Breast epithelium (tissue), 4 donors: ENCODE data around the gene MYLK. TPM values are rescaled to one million over a fixed set of nuclear protein-coding genes. Genes with fewer than 3 reads are reported as not detected.
"Not testable (repeated sequence)": the region's sequence is repeated elsewhere in the genome, so short reads cannot be mapped to it uniquely, and the experiment has no call there.

Experiments used
- DNase-seq, 2 donors: peaks; one replicate each; pipeline ENCODE4 v3.0.0-alpha.2; 2019; ENCODE audit warnings: low spot score in 2 of 2
- H3K27ac ChIP-seq, 2 donors: fragments of 200-600 bp; sonication (generic) in 1 of 2; one replicate each; pipeline ENCODE4 v1.5.1; 2016 to 2019; ENCODE audit warnings: mild to moderate bottlenecking in 1 of 2
- H3K27me3 ChIP-seq, 2 donors: fragments of 200-600 bp; sonication (generic) in 1 of 2; one replicate each; pipeline versions ENCODE4 v1.5.1 to v1.6.0; 2017 to 2019; ENCODE audit warnings: control low read depth in 1 of 2, mild to moderate bottlenecking in 1 of 2
- H3K36me3 ChIP-seq: fragments of 200-600 bp; one replicate; pipeline ENCODE4 v1.5.1; 2019
- H3K4me1 ChIP-seq, 2 donors: fragments of 200-600 bp; sonication (generic); one replicate each; pipeline ENCODE4 v1.5.1; 2016 to 2019; ENCODE audit warnings: control low read depth in 1 of 2
- H3K4me3 ChIP-seq, 3 donors: fragments of 200-600 bp; sonication (generic); 1 replicate in 2 of 3; 2 replicates in 1 of 3; pipeline ENCODE4 v1.5.1; 2016 to 2019; ENCODE audit warnings: mild to moderate bottlenecking in 3 of 3, moderate library complexity in 2 of 3
- H3K9me3 ChIP-seq, 2 donors: fragments of 200-600 bp; sonication (generic) in 1 of 2; one replicate each; pipeline ENCODE4 v1.5.1; 2016 to 2019; ENCODE audit warnings: control low read depth in 1 of 2
- CTCF ChIP-seq, 3 donors: fragments of 450-650 bp; IDR thresholded peaks; one replicate each; pipeline ENCODE4 v1.5.1; 2016 to 2017; ENCODE audit warnings: antibody characterized with exemption in 3 of 3, mild to moderate bottlenecking in 3 of 3, moderate library complexity in 3 of 3
- POLR2A ChIP-seq: fragments of 450-650 bp; IDR thresholded peaks from one replicate; pipeline ENCODE4 v1.6.1; 2016; ENCODE audit warnings: antibody characterized with exemption, mild to moderate bottlenecking, moderate library complexity
- POLR2AphosphoS5 ChIP-seq, 3 donors: sonication (generic); formaldehyde crosslinking; IDR thresholded peaks; one replicate each; pipeline ENCODE4 v1.6.1; 2017; ENCODE audit warnings: antibody characterized with exemption in 3 of 3
- intact Hi-C: fragments of 100-400 bp; cut with DNase I; formaldehyde crosslinking; loops from one replicate; pipeline ENCODE4 v1.15.1; 2023; ENCODE audit warnings: low total_unique reads
- total RNA-seq, 3 donors: library from RNA; depleted of rRNA; stranded (reverse); fragments of >200 nt; gene quantifications; one replicate each; pipeline ENCODE4 v1.1.0, GENCODE V29; 2016

MYLK gene
- total RNA-seq, 3 donors from 2014 or later = 87.2 to 188 (median 181) TPM

DNA sequence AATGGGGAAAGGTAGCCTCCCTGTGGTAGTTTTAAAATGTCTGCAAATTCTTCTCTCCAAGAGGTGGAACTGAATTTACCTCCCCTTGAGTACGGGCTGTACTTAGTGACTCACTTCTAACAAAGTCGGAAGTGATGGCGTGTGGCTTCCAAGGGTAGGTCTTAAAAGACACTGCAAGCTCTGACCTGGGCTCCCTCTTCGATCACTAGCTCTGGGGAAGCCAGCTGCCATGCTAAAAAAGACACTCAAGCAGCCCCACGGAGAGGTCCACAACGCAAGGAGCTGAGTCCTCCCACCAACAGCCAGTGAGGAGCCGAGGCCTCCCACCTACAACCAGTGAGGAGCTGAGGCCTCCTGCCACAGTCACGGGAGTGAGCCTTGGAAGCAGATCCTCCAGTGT lies 177.3 kb downstream of the MYLK start:
- Histone ChIP-seq H3K4me3 (no peak overlapping the region), H3K27ac (no peak overlapping the region), H3K9me3 (no peaks in the 10 kb centered on the region), H3K4me1 (no peaks in the 10 kb centered on the region), H3K27me3 (no peaks in the 10 kb centered on the region), H3K36me3 (no peaks in the 10 kb centered on the region)
- TF ChIP-seq POLR2A (no peak), CTCF (IDR thresholded peaks at IDR 0.05) (no peak), POLR2AphosphoS5 (IDR thresholded peaks at IDR 0.05) (no peak)
- DNase-seq = no peak
- intact Hi-C loops = loop anchor here (10.0 kb wide), 1 partner anchor 62 kb away; no protein-coding TSS in a partner anchor

DNA sequence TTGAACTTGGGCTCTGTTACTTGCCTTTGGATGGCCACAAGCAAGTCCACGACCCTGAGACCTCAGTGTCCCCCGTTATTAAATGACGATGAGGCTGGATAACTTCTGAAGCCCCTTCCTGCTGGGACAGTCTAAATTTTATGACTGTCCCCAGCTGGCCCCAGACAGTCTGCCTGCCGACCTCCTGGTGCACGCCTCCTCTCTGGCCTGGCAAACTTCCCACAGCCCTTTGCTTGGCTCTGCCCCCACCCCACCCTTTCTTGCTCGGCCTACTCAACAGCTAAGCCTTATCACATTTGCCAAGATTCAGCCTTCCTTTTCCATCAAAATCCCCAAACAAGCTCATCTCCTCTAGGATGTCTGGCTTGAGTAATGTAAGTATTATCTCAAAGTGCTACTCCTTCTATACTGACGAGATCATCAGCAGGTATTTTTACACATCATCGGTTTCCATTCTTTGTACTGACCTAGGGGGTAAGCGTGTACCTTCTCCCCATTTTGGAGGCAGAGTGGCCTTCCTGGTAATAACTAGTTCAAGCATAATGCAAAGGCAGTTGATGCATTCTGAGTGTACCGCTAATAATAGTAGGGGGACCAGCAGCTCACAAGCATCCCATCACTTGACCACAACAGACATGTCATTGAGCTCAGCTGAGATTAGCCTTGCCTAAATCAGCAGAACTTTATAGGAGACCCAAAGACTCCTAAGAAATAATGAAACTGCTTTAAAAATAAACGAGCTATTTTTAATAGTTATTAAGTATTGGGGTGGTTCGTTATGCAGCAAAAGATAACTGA lies 178.4 kb downstream of the MYLK start:
- Histone ChIP-seq H3K27me3 (no peaks in the 10 kb centered on the region), H3K4me1 (no peaks in the 10 kb centered on the region), H3K36me3 (no peaks in the 10 kb centered on the region), H3K4me3 (no peak overlapping the region), H3K27ac (no peak overlapping the region), H3K9me3 (no peaks in the 10 kb centered on the region)
- DNase-seq = no peak
- TF ChIP-seq CTCF (IDR thresholded peaks at IDR 0.05) (no peak), POLR2AphosphoS5 (IDR thresholded peaks at IDR 0.05) (no peak), POLR2A (no peak)
- intact Hi-C loops = loop anchor here (10.0 kb wide), 1 partner anchor 61 kb away; no protein-coding TSS in a partner anchor

DNA sequence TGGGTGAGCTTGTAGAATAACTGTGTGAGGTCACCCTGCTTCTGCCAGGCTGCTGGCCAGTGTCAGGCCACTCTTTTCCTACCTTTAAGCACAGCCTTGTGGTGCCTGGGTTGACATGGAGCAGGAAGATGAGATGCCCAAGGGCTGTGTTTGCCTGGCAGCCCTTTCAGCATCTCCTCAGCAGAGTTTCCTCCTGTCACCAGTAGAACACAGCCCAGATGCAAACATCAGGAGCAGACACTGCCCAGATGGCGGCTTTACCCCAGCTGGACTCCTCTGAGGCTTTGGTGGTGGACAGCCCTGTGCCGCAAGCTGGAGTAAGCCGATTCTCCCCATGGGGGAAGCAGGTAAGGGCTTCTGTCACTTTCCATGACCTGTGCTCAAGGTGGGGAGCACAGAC lies 180.5 kb downstream of the MYLK start:
- DNase-seq, H3K27ac ChIP-seq, H3K36me3 ChIP-seq, H3K4me1 ChIP-seq, H3K4me3 ChIP-seq, H3K27me3 ChIP-seq, H3K9me3 ChIP-seq: not testable (repeated sequence)
- intact Hi-C loops = loop anchor here (10.0 kb wide), 1 partner anchor 59 kb away; no protein-coding TSS in a partner anchor

DNA sequence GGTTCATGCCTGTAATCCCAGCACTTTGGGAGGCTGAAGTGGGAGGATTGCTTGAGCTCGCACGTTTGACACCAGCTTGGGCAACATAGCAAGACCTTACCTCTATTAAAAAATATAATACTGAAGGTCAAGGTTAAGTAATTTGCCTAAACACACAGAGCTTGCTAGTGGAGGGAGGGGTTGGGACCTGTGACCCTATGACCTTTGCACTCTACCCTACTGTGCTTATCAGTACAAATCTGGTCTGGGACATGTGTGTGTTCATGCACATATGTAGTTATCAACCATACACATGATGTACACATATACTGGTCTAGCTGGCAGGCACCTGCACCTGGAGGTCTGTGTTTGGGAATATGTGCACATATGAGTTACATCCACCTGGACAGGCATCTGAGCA lies 181.4 kb downstream of the MYLK start:
- Histone ChIP-seq H3K36me3 (no peaks in the 10 kb centered on the region), H3K4me1 (no peaks in the 10 kb centered on the region), H3K4me3 (no peak overlapping the region), H3K9me3 (no peaks in the 10 kb centered on the region), H3K27me3 (no peaks in the 10 kb centered on the region), H3K27ac (no peak overlapping the region)
- TF ChIP-seq POLR2A (no peak), CTCF (IDR thresholded peaks at IDR 0.05) (no peak), POLR2AphosphoS5 (IDR thresholded peaks at IDR 0.05) (no peak)
- DNase-seq = no peak
- intact Hi-C loops = loop anchor here (10.0 kb wide), 1 partner anchor 58 kb away; no protein-coding TSS in a partner anchor

DNA sequence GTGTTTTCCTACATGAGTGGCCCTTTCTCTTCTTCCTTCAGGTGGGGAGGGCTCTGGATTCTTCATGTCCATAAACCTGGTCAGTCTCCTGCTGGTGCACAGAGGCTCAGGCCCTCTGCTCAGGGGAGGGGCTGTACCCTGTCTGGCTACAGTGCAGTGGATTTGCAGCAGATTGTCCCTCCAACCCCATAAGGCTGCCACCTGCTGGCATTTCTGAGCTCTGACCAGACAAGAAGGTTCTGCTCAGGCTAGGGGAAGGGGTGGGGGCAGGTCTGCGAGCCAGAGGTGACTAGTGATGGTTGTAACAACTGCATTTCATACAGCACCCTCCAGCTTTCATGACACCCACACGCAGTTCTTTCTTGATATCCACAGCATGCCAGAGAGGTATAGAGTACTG lies 182.1 kb downstream of the MYLK start:
- H3K4me1 ChIP-seq, H3K36me3 ChIP-seq, H3K4me3 ChIP-seq, H3K9me3 ChIP-seq, H3K27me3 ChIP-seq: not testable (repeated sequence)
- peak in 1 of 2 donors; percentile 53 for DNase-seq
- TF ChIP-seq CTCF (IDR thresholded peaks at IDR 0.05) = peak in 2 of 3 donors; percentile 44 to 49
- peak overlapping the region; percentile 64 to 72 for H3K27ac ChIP-seq
- intact Hi-C loops = loop anchor here (10.0 kb wide), 1 partner anchor 57 kb away; no protein-coding TSS in a partner anchor
